Fibroblast of skin of left biceps (primary cell): Measurements from ENCODE around the gene EIF3L.
"Not testable (repeated sequence)": the region's sequence is repeated elsewhere in the genome, so short reads cannot be mapped to it uniquely, and the experiment has no call there.

Experiments used
- DNase-seq, 2 experiments: peaks; one replicate each; pipeline ENCODE4 v3.0.0-alpha.2; 2013; ENCODE audit warnings: low read depth in 2 of 2

EIF3L gene

DNA sequence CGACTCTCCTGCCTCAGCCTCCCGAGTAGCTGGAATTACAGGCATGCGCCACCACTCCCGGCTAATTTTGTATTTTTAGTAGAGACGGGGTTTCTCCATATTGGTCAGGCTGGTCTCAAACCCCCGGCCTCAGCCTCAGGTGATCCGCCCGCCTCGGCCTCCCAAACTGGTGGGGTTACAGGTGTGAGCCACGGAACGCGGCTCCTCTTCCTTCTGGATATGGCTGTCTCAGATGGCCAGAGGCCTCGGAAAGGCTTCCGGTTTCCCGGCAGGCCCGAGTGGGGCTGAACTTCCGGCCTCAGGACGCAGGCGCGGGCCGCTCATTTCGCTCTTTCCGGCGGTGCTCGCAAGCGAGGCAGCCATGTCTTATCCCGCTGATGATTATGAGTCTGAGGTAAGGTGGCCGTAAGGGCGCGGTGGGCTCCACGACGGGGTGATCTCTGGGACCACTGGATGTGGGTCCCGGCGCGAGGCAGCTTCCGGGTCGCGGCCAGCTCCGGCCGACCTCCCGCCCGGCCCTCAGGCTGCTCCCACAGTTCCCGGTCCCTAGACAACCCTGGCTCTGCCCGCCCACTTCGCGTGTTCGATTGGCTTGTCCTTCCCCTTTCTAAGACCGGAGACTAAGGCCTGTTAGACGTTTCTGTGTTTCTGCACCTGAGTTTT lies at the start of gene EIF3L:
EIF3L (plus strand) TSS at position 331 of the 663 bp plus-strand sequence; CDS start at position 362, 31 bp downstream.
- peak; percentile 45 to 53 for DNase-seq

DNA sequence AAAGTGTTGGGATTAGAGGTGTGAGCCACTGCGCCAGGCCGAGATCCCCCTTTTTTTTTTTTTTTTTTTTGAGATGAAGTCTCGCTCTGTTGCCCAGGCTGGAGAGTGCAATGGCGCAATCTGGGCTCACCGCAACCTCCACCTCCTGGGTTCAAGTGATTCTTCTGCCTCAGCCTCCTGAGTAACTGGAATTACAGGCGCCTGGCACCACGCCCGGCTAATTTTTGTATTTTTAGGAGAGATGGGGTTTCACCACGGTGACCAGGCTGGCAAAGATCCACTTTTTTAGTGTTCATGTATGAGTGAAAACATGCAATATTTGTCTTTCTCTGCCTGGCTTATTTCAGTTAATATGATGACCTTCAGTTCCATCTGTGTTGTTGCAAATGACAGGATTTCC lies 49.2 kb upstream of the EIF3L start:
- DNase-seq = not testable (repeated sequence)

GRCh38 chr22:37801946-37802309 lies 47.3 kb upstream of the EIF3L start:
- no peak for DNase-seq

DNA sequence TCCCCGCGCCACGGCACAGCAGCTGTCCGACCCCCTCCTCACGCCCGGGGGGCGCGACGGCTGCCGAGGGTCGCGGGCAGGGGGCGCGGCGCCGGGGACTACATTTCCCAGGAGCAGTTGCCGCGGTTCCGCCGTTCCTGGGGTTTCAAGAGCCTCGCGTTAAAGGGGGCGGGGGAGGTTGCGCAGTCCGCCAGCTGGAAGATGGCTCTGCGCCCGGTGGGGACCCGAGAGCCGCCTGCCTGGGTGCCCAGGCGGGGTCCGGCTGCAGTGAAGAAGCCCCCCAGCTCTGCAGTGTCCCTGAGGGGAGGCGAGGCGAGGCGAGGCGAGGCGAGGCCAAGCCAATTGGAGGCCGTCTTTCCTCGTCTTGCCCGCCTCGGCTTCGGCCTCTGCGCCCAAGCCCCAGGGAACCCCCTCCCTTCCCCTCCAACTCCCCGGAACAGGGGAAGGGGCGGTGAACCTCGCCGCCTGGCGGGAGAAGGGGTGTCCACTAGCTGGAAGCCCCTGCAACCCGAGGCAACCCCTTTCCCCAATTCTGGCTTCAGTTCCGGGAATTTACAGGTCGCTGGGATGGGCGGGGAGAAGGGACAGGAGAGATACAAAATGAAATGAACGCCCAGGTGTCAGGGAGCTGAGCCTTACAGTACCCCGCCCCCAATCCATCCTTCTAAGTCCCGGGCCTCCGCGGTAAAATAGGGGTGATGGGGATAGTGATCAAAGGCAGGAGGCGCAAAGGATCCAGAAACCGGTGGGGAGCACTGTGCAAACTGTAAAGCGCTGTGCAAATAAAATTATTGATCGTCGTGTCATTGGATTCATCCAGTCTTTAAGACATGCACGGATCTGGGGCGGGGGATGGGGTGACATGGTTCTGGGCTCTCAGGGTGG lies 46.7 kb upstream of the EIF3L start:
- no peak for DNase-seq

GRCh38 chr22:37803195-37803638 lies 46.0 kb upstream of the EIF3L start:
- DNase-seq = no peak

GRCh38 chr22:37803639-37804351 lies 45.4 kb upstream of the EIF3L start:
- DNase-seq = no peak

DNA sequence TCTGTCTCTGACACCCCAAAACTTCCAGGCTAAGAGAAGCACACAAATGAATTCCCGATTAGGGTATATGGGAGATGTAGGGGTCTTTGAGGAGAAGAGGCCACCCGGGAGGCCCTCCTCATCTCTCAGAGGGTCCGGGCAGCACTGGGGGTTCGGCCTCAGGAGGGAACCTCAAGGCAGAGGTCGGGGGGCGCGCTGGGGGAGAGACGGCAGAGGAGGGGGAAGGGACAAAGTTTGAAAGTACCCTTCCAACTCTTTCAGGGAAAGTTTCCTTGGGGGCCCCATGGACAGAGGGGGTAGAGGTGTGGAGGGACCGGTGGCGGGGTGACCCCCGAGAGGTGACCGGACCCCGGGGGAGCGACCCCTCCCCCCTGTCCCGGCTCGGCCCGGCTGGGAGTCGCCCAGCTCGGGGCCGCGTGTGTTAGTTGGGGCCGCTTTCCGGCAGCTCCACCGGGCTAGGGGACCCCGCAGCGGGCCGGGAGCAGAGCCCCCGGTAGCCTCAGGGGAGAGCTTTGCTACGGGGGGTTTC lies 44.8 kb upstream of the EIF3L start:
- no peak for DNase-seq

DNA sequence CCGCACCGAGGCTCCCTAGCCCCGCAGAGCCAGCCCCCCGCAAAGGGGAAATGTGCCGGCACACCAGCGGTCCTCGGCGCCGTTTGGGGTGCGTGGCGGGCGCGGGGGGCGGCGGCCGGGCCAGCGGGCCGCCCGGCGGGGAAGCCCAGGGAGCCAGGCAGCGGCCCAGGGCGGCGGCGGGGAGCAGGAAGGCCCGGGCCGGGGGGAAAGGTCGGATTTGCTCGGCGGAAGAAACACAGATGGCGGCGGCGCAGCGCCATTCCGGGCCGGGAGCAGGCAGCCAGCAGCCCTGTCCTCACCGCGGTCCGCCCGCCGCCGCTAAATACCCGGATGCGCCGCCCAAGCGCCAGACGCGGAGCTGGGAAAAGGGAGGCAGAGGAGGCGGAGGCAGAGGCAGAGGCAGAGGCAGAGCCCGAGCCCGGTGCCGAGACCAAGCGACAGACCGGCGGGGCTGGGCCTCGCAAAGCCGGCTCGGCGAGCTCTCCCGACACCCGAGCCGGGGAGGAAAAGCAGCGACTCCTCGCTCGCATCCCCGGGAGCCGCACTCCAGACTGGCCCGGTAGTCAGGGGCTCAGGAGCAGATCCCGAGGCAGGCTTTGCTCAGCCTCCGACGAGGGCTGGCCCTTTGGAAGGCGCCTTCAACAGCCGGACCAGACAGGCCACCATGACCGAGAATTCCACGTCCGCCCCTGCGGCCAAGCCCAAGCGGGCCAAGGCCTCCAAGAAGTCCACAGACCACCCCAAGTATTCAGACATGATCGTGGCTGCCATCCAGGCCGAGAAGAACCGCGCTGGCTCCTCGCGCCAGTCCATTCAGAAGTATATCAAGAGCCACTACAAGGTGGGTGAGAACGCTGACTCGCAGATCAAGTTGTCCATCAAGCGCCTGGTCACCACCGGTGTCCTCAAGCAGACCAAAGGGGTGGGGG lies 44.1 kb upstream of the EIF3L start:
- DNase-seq = peak; percentile 59 to 64

DNA sequence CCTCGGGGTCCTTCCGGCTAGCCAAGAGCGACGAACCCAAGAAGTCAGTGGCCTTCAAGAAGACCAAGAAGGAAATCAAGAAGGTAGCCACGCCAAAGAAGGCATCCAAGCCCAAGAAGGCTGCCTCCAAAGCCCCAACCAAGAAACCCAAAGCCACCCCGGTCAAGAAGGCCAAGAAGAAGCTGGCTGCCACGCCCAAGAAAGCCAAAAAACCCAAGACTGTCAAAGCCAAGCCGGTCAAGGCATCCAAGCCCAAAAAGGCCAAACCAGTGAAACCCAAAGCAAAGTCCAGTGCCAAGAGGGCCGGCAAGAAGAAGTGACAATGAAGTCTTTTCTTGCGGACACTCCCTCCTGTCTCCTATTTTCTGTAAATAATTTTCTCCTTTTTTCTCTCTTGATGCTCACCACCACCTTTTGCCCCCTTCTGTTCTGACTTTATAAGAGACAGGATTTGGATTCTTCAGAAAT lies 43.4 kb upstream of the EIF3L start:
- DNase-seq = no peak

DNA sequence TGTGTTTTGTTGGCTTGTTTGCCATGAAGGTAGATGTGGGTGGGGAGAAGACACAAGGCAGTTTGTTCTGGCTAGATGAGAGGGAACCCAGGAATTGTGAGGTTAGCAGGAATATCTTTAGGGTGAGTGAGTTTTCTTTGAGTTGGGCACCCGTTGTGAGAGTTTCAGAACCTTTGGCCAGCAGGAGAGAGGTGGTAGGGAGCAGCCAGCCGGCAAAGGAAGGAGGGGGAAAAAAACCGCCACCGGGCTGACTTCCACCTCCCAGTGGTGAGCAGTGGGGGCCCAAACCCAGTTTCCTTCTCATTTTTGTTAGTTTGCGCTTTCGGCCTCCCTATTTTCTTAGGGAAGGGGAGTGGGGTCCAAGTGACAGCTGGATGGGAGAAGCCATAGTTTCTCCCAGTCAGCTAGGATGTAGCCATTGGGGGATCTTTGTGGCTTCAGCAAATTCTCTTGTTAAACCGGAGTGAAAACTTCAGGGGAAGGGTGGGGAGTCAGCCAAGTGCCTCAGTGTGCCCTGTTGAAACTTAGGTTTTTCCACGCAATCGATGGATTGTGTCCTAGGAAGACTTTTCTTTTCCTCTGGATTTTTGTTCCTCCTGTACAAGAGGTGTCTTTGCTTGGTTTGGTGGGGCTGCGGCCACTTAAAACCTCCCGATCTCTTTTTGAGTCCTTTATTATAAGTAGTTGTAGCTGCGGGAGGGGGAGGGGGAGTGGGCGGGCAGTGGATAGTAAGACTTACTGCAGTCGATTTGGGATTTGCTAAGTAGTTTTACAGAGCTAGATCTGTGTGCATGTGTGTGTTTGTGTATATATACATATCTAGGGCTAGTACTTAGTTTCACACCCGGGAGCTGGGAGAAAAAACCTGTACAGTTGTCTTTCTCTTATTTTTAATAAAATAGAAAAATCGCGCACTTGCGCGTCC lies 42.5 kb upstream of the EIF3L start:
- DNase-seq = no peak

- peak; percentile 87 to 88 for DNase-seq
Observed at GRCh38 chr22:37807410-37808293, 41.6 kb upstream of the EIF3L start, which contains the start of gene GCAT. Gene GCAT, plus strand, starts transcription at chr22:37807934. Its CDS starts 34 bp downstream, at chr22:37807968.

DNA sequence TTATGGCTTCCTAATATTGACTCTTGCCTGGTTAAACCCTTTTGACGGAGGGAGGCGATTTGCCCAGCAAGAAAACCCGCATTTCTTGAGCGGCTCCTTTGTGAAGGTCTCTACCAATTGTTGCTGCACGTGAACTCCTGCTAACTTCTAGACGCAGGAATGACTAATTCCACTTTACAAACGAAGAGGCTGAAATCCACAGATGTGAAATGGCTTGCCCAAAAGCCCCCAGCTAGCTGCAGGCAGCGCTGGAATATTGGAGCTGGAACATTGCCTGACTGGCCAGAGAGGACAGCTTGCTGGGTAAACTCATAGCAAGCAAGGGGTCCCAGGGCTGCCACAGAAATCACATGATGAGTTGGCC lies 40.9 kb upstream of the EIF3L start:
- no peak for DNase-seq

DNA sequence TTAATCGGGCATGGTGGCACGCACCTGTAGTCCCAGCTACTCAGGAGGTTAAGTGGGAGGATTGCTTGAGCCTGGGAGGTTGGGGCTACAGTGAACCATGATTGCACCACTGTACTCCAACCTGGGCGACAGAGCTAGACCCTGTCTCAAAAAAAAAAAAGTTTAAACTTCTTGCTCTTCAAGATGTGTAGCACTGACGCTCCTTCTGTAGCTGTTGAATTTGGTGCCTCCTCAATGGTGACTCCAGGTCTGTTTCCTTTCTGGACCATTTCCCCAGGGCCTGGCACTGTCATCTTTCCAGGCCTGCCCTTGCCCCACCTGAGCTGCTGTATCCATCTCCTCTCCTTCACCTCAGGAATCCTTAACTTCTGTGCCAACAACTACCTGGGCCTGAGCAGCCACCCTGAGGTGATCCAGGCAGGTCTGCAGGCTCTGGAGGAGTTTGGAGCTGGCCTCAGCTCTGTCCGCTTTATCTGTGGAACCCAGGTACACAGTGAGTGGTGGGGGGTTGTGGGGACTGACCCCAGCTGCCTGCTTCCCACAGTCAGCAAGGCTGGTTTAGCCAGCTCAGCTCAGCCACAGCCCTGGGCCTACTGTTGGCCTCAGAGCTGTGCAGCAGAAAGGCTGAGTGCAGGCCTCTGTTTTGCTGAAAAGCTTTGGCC lies 39.4 kb upstream of the EIF3L start:
- no peak for DNase-seq

GRCh38 chr22:37811867-37812266 lies 37.4 kb upstream of the EIF3L start:
- DNase-seq = no peak

DNA sequence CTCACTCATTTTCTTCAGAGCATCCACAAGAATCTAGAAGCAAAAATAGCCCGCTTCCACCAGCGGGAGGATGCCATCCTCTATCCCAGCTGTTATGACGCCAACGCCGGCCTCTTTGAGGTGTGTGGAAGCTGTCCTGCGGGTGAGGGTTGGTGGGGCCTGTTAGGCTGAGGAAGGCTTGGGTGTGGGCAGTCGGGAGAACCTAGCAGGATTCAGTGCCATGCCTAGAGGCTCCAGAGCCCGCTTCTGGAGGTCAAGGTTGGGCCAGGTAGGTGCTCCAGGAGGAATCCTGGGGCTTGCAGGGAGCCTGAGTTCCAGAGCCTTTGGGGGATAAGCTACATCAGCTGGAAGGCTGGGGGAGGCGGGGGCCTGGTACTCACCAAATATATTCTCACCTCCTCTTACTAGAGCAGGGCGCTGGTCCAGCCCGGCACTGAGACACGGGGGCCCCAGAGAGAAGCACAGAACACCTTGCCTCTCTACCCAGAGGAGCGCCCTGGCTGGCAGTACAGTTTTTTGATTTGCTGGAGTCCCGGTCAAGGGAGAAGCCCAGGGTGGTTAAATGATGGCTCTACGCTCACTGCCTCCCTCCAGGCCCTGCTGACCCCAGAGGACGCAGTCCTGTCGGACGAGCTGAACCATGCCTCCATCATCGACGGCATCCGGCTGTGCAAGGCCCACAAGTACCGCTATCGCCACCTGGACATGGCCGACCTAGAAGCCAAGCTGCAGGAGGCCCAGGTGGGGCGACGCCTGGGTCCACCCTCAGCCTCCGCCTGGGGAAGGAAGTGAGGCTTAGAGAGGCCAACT lies 36.1 kb upstream of the EIF3L start:
- DNase-seq = no peak

DNA sequence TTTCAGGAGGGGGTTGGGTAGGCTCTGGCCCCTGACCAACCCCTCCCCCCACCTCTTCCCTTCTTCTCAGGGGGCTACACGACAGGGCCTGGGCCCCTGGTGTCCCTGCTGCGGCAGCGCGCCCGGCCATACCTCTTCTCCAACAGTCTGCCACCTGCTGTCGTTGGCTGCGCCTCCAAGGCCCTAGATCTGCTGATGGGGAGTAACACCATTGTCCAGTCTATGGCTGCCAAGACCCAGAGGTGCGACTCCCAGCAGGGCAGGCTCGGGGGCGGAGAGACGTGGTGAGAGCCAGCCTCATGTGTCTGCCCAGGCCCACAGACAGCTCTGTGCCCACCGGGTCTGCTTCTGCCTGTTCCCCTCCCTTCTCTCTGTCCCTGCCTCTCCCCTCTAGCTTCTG lies 33.6 kb upstream of the EIF3L start:
- no peak for DNase-seq

- DNase-seq = no peak
Observed at GRCh38 chr22:37816543-37817180, 32.6 kb upstream of the EIF3L start.
